ENCODE measurements around the gene SORCS1. TPM values are rescaled to one million over a fixed set of nuclear protein-coding genes. Genes with fewer than 3 reads are reported as not detected.

The SORCS1 gene
- total and polyA plus RNA-seq, 2 experiments from 2014 or later = 1.1 to 4.6 TPM

DNA sequence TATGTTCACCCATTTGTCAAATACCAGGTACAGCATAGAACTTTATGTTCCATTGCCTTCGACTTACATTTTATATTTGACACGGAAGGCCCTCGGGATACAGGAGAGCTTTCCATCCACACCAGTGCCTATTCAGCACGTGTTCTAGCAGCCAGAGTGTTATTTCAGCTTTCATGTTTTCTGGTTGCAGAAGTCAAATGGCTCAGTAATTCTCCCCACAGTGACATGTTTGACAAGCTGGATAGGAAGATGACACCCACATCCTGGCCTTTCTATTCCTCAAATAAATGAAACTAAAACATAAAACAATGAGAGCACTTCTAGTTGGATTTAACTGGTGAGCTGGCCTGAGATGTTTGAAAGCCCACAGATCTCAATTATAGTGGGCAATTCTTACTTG, 173.4 kb downstream of the SORCS1 start:
- 83% methylated on average over 4 of the region's 4 CpGs for WGBS (ENCODE audit: low lambda C conversion rate, missing lambda C conversion rate)
- H3K27me3 ChIP-seq = no peaks in the 10 kb centered on the region
- H3K79me2 ChIP-seq = no peaks in the 10 kb centered on the region
- no peak for DNase-seq (ENCODE audit: low spot score)
- TF ChIP-seq EZH2 (IDR thresholded peaks at IDR 0.05; ENCODE audit: borderline replicate concordance) (no peak), EZH2phosphoT487 (IDR thresholded peaks at IDR 0.05; ENCODE audit: low read depth, severe bottlenecking, unreplicated experiment) (no peak)
- TF ChIP-seq, protein P1, sequence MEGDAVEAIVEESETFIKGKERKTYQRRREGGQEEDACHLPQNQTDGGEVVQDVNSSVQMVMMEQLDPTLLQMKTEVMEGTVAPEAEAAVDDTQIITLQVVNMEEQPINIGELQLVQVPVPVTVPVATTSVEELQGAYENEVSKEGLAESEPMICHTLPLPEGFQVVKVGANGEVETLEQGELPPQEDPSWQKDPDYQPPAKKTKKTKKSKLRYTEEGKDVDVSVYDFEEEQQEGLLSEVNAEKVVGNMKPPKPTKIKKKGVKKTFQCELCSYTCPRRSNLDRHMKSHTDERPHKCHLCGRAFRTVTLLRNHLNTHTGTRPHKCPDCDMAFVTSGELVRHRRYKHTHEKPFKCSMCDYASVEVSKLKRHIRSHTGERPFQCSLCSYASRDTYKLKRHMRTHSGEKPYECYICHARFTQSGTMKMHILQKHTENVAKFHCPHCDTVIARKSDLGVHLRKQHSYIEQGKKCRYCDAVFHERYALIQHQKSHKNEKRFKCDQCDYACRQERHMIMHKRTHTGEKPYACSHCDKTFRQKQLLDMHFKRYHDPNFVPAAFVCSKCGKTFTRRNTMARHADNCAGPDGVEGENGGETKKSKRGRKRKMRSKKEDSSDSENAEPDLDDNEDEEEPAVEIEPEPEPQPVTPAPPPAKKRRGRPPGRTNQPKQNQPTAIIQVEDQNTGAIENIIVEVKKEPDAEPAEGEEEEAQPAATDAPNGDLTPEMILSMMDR (IDR thresholded peaks at IDR 0.05; ENCODE audit: poor library complexity) = no peak
- H3K4me1 ChIP-seq (ENCODE audit: insufficient read depth) = no peaks in the 10 kb centered on the region
- H3K4me2 ChIP-seq = no peak overlapping the region
- H3K4me3 ChIP-seq = no peak overlapping the region
- H2AFZ ChIP-seq = no peak overlapping the region
- H4K20me1 ChIP-seq (ENCODE audit: insufficient read depth, poor library complexity, severe bottlenecking) = no peaks in the 10 kb centered on the region
- no peaks in the 10 kb centered on the region for H3K36me3 ChIP-seq (replicated peaks; ENCODE audit: insufficient read depth, low read depth)
- no peaks in the 10 kb centered on the region for H3K9me2 ChIP-seq (replicated peaks; ENCODE audit: insufficient read depth)
- H3K27ac ChIP-seq = no peak overlapping the region
- H3K9me3 ChIP-seq (ENCODE audit: low read depth) = no peaks in the 10 kb centered on the region

DNA sequence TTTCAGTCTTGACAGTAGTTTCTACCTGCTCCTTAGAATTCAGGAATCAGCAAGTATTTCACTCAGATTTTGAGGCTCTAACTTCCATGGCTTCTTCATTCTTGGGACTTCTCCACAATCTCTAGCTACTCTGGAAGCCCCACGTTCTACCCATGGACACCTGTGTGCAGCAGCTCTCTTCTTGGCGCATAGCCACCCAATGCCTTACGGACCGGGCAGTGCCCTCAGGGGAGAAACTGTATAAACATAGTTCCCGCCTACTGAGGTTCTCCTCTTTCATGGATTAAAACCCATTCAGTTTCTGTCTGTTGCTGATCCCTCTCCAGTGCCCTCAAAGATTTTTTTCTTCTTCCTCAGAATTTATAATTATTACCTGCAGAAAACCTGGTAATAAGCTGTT, 177.1 kb downstream of the SORCS1 start:
- no peaks in the 10 kb centered on the region for H3K36me3 ChIP-seq (replicated peaks; ENCODE audit: insufficient read depth, low read depth)
- H3K27me3 ChIP-seq = no peaks in the 10 kb centered on the region
- H3K4me2 ChIP-seq = no peak overlapping the region
- H3K79me2 ChIP-seq = no peaks in the 10 kb centered on the region
- no peak for TF ChIP-seq EZH2 (IDR thresholded peaks at IDR 0.05; ENCODE audit: borderline replicate concordance)
- TF ChIP-seq, protein P1 (IDR thresholded peaks at IDR 0.05; ENCODE audit: poor library complexity) = no peak
- TF ChIP-seq EZH2phosphoT487 (IDR thresholded peaks at IDR 0.05; ENCODE audit: low read depth, severe bottlenecking, unreplicated experiment) = no peak
- H2AFZ ChIP-seq = no peak overlapping the region
- no peaks in the 10 kb centered on the region for H4K20me1 ChIP-seq (ENCODE audit: insufficient read depth, poor library complexity, severe bottlenecking)
- H3K4me1 ChIP-seq (ENCODE audit: insufficient read depth) = no peaks in the 10 kb centered on the region
- no peaks in the 10 kb centered on the region for H3K9me2 ChIP-seq (replicated peaks; ENCODE audit: insufficient read depth)
- no peak for DNase-seq (ENCODE audit: low spot score)
- no peaks in the 10 kb centered on the region for H3K9me3 ChIP-seq (ENCODE audit: low read depth)
- 80% methylated on average over 5 of the region's 5 CpGs for WGBS (ENCODE audit: low lambda C conversion rate, missing lambda C conversion rate)
- H3K27ac ChIP-seq = no peak overlapping the region
- no peak overlapping the region for H3K4me3 ChIP-seq

DNA sequence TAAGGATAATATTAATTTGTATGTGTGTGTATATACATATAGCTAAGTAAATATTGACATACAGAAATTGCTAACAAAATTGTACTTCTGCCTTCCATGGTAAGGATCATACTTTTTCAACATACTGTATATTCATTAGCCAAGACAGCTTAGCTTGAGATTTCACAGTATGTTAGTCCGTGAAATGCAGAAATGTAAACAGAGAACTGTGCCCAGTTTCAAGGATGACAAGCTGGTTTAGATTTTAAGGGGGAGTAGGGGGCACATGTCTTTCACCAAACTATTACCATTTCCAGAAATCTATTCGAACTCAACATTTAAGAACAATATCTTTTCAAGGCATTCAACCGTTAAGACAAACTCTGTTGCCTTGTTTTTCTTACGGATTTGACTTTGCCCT, 182.2 kb downstream of the SORCS1 start:
- Histone ChIP-seq H2AFZ (peak overlapping the region; percentile 1), H3K4me2 (no peak overlapping the region), H3K9me3 (ENCODE audit: low read depth) (no peaks in the 10 kb centered on the region), H4K20me1 (ENCODE audit: insufficient read depth, poor library complexity, severe bottlenecking) (no peaks in the 10 kb centered on the region), H3K27ac (no peak overlapping the region), H3K9me2 (replicated peaks; ENCODE audit: insufficient read depth) (no peaks in the 10 kb centered on the region), H3K27me3 (no peaks in the 10 kb centered on the region), H3K4me1 (ENCODE audit: insufficient read depth) (peaks cover 9% of the 10 kb centered on the region), H3K36me3 (replicated peaks; ENCODE audit: insufficient read depth, low read depth) (no peaks in the 10 kb centered on the region), H3K4me3 (no peak overlapping the region), H3K79me2 (no peaks in the 10 kb centered on the region)
- TF ChIP-seq, protein P1 (IDR thresholded peaks at IDR 0.05; ENCODE audit: poor library complexity) = no peak
- TF ChIP-seq EZH2 (IDR thresholded peaks at IDR 0.05; ENCODE audit: borderline replicate concordance) (no peak), EZH2phosphoT487 (IDR thresholded peaks at IDR 0.05; ENCODE audit: low read depth, severe bottlenecking, unreplicated experiment) (no peak)
- WGBS (ENCODE audit: low lambda C conversion rate, missing lambda C conversion rate) = 54% methylated on average over 4 of the region's 4 CpGs
- no peak for DNase-seq (ENCODE audit: low spot score)
